UCSD-AML1 (cell line): Measurements from ENCODE around the gene CLDN5.

Source experiments
- DNase-seq: peaks from one replicate; lab custom pipeline; 2025; ENCODE audit not compliant: unreplicated experiment; lab: John Stamatoyannopoulos, UW

Gene CLDN5

DNA sequence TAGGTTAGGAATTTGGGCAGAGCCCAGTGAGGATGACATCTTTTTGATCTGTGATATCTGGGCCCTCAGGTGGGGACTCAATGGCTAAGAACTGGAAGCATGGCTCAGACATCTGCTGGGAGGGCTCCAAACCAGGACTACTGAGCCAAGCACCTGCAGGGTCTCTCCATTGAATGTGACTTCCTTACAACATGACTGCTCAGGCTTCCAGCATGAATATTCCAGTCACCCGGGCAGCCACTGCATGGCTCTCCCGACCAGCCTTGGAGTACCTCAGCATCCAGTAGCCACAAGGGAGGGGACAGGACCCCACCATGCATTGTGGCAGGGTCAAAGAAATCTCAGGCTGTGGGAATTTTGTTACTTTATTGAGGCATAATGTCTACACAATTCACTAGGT is 35.9 kb downstream of the CLDN5 start:
- DNase-seq: no peak

DNA sequence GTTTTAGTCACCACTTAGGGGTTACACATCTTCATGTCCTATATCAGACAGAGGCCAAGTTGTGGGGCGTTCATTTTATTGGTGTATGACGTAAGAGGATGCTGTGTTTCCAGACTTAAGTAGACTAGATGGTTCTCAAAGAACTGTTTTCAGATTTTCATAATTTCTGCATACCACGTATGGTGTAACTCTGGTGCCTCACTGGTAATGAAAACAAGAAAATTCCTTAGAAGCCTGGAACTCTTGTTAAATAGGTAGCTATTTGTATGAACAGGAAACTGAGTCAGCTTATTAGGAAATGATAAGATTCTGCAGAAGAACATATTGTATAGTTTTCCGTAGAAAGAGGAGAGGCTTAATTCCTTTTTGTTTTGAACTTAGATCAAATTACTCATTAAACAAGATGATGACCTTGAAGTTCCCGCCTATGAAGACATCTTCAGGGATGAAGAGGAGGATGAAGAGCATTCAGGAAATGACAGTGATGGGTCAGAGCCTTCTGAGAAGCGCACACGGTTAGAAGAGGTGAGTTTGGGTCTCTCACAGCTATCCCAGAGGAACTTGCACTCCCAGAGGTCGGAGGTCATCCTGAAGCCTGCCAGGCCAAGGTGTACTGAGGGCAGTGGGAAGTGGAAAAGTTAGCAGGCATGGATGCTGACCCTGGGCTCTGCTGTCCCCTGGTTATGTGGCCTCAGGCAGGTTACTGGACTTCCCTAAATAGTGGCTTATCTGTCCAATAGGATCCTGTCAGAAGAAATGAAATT is 40.5 kb downstream of the CLDN5 start:
- DNase-seq: no peak

GRCh38 chr22:19482297-19482696 is 41.9 kb downstream of the CLDN5 start:
- no peak for DNase-seq

- DNase-seq: no peak
Measured at GRCh38 chr22:19480789-19481188, 43.4 kb downstream of the CLDN5 start.

DNA sequence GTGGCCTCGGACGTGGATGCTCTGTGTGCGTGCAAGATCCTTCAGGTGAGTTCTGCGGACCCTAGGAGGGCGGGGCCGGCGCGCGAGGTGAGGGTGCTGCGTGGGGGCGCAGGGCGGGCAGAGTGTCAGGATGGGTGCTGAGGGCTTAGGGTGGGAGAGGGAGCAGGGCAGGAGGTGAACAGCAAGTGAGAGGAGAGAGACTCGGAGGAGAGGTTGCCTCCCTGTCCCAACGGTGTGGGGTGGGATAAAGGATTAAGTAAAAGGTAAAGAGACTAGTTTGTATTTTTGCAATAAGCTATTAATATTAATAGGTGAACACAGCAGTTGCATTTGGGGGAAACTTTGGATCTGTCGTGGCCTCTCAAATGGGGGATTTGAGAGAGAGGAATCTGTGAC is 44.0 kb downstream of the CLDN5 start:
- no peak for DNase-seq

DNA sequence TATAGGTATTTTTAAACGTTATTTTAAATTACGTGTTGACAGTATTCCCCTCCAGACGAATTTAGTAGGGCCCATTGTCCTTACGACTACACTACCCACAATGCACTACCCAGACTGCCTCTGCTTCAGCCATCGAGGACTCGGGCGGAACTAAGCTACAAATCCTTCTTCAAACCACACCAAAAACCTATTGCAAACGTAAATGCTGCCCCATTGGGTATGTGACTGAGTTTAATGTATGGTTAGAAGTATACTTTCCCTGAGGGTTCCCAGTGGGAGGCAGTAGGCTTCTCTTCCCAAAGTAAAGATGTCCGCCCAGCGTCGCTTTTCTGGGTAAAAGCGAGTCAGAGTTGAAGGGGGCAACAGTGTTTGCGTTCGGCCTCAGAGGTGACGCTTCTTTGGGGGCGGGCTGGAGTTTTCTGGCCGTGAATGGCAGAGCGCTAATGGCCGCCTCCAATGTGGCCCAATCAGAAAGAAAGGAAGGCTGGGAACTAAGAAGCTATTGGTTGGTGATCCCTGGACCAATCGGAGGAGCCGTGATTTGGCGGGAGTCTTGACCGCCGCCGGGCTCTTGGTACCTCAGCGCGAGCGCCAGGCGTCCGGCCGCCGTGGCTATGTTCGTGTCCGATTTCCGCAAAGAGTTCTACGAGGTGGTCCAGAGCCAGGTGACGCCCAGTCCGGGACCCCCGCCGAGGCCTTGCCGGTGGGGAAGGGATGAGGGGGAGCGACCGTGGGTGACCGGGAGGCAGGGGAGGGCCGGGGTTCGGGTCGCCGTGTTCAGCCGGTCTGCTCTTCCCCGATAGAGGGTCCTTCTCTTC is 44.6 kb downstream of the CLDN5 start, which contains the start of gene CDC45:
CDC45 (plus strand) TSS at position 566 of the 818 bp plus-strand sequence; CDS start at position 615, 49 bp downstream.
- DNase-seq: peak; percentile 94

DNA sequence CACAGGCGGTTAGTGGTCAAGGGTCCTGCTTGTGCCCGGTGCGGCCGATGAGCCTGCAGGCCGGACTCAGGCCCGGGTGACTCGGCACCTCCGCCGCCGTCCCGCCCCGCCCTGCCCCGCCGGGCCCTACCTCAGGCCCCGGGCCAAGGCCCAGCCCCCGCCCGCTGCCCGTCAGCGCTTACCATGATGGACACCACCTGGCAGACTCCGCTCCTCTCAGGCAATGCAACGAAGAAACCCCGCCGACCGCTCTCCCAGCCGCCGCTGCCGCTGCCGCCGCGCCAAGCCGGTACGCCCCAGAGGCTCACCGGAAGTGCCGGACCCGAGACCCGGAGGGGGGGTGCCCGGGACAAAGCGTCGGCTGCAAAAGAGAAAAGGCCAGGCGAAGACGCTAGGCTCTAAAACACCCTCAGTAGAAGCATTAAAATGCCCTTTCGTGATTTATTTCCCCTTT is 45.3 kb downstream of the CLDN5 start, which contains the start of gene UFD1:
UFD1 (minus strand) TSS at position 293 of the 454 bp plus-strand sequence; CDS start at position 185, 108 bp downstream.
- DNase-seq: peak; percentile 79

DNA sequence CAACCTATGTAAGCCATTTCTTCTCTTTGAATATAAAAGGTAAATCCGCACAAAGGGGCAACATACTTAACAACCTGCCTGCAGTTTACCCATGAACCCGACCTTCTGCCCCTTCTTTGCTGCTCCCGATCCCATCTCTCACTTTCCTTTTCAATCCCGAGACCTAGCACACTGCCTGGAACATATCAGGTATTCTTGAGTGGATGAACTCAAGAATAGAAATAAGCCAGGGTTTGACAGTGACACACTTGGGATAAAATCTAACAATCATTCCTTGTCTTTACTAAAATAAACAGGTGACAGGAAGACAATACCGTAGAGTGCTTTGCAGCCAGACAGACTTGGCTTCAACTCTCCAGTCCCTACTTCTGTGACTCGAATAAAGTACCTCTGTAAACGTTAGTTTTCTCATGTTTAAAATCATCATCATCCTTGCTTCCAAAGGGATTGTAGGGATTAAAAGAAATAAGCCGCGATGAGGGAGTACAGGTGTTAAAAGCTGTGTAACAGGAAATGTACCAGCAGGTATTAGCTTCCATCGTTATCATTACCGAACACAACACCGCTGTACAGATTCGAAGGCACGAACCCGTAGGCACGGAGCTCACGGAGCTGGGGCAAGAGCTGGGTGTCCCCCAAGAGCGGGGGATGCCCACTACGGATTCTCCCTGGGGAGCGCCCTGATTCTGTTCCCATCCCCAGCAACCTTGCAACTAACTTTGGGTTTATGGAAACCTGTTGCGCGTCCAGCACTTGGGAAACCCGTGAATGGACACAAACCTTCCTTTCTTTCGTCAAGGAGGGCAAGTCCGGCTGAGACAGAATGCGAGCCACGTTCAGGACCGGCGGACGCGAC is 45.9 kb downstream of the CLDN5 start:
- DNase-seq: no peak

DNA sequence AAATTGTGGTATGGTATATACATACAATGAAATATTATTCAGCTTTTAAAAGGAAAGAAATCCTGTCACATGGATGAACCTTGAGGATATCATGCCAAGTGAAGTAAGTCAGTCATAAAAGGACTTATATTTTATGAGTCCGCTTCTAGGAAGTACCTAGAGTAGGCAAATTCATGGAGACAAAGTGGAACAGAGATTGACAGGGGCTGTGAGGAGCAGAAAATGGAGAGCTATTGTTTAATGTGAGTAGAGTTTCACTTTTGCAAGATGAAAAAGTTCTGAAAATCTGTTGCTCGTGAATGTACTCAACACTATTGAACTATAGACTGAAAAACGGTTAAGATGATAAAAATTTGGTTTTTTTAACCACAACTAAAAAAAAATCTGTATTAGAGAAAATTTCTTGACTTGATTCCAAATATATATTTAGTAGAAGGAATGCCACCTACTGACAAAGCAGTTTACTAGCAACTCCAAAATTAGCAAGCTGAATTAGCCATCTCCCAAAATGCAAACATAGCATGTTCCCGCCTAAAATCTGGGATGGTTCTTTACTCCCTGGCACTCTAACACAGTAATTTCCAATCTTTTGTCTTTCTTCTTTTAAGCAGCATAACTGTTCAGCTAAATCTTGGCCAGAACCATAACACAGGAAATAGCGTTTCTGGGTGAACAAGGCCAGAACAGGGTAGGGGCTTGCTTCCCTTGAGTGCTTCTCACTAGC is 46.7 kb downstream of the CLDN5 start:
- no peak for DNase-seq

DNA sequence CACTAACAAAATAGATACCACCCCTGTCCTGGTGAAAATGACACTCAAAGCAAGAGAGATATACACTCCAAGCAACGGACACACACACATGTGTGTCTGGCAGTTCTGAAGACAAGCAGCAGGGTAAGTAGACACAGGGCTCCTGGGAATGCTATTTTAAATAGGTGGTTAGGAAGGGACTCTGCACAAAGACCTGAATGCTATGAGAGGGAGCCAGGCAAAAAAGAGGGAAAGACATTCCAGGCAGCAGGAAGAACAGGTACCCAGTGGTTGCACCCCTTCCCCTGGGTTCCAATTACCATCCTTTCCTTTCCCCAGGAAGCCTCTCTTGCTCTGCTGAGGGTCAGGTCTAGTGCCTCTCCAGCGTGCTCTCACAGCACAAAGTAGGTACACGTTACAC is 48.2 kb downstream of the CLDN5 start:
- no peak for DNase-seq

DNA sequence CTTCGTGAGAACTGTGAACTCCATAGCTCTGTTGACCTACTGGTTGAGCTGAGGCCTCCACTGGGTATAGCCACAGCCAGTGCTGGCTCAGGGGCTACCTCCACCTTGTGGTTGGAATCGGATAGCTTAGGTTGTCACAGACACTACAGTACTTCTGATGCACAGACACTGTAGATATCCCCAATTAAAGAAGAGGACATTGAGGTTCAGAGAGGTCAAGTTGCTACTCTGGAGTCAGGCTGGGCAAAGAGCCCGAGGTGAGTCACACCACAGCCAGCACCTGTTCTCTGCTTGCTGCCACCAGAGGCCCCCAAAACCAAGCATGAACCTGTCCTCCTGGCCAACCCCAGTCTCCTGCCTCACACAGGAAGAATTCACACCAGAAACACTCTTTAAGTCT is 50.6 kb downstream of the CLDN5 start:
- no peak for DNase-seq
